OCI-LY3 (cell line): Measurements from ENCODE around the gene LAMA3.

Source experiments
- H2AFZ ChIP-seq: fragments of 200-600, 300-600 bp; shearing (Covaris generic); 2 replicates; pipeline ENCODE4 v1.6.0; 2014; ENCODE audit warnings: antibody characterized with exemption, low read depth, low read length
- H3K27ac ChIP-seq: fragments of 200-600, 300-600 bp; sonication (generic); 2 replicates; pipeline ENCODE4 v1.5.1; 2014; ENCODE audit warnings: mild to moderate bottlenecking, low read length, moderate library complexity, mixed read lengths
- H3K27me3 ChIP-seq: fragments of 200-600, 300-600 bp; sonication (generic); 2 replicates; pipeline ENCODE4 v1.6.1; 2014; ENCODE audit warnings: low read depth, low read length, mixed read lengths
- H3K36me3 ChIP-seq: fragments of 200-600, 300-600 bp; sonication (generic); replicated peaks from 2 replicates; pipeline ENCODE3; 2014; ENCODE audit warnings: low read depth, low read length, mixed read lengths
- H3K4me1 ChIP-seq: fragments of 300-600, 200-600 bp; sonication (generic); 2 replicates; pipeline ENCODE4 v1.6.1; 2014; ENCODE audit warnings: low read length, mixed read lengths
- H3K4me2 ChIP-seq: fragments of 200-600, 300-600 bp; sonication (generic); 2 replicates; pipeline ENCODE4 v1.6.1; 2014; ENCODE audit warnings: low read length, mixed read lengths
- H3K4me3 ChIP-seq: fragments of 300-600, 200-600 bp; sonication (generic); 2 replicates; pipeline ENCODE4 v1.5.1; 2014; ENCODE audit warnings: antibody characterized with exemption, mild to moderate bottlenecking, low read length, moderate library complexity
- H3K79me2 ChIP-seq: fragments of 300-600, 200-600 bp; shearing (Covaris generic); 2 replicates; pipeline ENCODE4 v1.6.1; 2014; ENCODE audit warnings: mild to moderate bottlenecking, low read length, mixed read lengths
- H3K9ac ChIP-seq: fragments of 300-600, 200-600 bp; shearing (Covaris generic); 2 replicates; pipeline ENCODE4 v1.6.0; 2014; ENCODE audit warnings: mild to moderate bottlenecking, low read length, moderate library complexity
- H3K9me3 ChIP-seq: fragments of 200-600, 300-600 bp; shearing (Covaris generic); 2 replicates; pipeline ENCODE4 v1.6.1; 2014; ENCODE audit warnings: low read length, mixed read lengths; ENCODE audit not compliant: insufficient read depth
- H4K20me1 ChIP-seq: fragments of 200-600, 300-600 bp; sonication (generic); 2 replicates; pipeline ENCODE4 v1.6.1; 2016; ENCODE audit warnings: low read length, mixed read lengths; ENCODE audit not compliant: insufficient read depth
- EZH2phosphoT487 ChIP-seq: fragments of 200-600 bp; shearing (Covaris generic); IDR thresholded peaks from 2 replicates; pipeline ENCODE4 v1.6.1; 2018; ENCODE audit warnings: antibody characterized with exemption, mixed run types, low read depth
- TF ChIP-seq, protein P1 (sequence below): fragments of 200-600, 300-600 bp; sonication (generic); IDR thresholded peaks from 2 replicates; pipeline ENCODE4 v1.5.1; 2014; ENCODE audit warnings: antibody characterized with exemption, low read length, low read depth

The LAMA3 gene

DNA sequence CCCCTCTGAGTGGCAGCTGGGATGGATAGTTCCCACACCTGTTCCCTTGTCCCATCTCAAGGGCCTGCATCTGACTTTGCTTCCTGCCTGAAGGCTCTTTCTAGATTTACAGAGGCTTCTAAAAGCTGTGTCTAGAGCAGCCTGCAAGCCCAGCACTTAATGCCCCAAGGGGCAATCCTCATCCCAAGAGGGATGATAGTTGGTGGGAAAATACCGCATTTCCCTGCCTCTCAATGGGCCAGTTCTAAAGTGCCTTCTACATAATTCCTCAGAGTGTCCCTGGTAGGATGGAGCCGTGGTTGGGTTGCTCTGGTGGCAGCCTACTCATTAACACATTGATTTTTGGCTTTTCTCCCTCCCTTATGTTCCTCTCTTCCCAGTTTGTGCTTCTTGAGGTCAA, 29.5 kb downstream of the LAMA3 start:
- TF ChIP-seq, protein P1, sequence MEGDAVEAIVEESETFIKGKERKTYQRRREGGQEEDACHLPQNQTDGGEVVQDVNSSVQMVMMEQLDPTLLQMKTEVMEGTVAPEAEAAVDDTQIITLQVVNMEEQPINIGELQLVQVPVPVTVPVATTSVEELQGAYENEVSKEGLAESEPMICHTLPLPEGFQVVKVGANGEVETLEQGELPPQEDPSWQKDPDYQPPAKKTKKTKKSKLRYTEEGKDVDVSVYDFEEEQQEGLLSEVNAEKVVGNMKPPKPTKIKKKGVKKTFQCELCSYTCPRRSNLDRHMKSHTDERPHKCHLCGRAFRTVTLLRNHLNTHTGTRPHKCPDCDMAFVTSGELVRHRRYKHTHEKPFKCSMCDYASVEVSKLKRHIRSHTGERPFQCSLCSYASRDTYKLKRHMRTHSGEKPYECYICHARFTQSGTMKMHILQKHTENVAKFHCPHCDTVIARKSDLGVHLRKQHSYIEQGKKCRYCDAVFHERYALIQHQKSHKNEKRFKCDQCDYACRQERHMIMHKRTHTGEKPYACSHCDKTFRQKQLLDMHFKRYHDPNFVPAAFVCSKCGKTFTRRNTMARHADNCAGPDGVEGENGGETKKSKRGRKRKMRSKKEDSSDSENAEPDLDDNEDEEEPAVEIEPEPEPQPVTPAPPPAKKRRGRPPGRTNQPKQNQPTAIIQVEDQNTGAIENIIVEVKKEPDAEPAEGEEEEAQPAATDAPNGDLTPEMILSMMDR = no peak
- TF ChIP-seq EZH2phosphoT487 = no peak
- Histone ChIP-seq H3K27ac (no peak overlapping the region), H3K4me3 (no peak overlapping the region), H3K79me2 (no peaks in the 10 kb centered on the region), H3K27me3 (peaks cover 11% of the 10 kb centered on the region), H3K9me3 (no peaks in the 10 kb centered on the region), H2AFZ (no peak overlapping the region), H3K36me3 (no peaks in the 10 kb centered on the region), H3K9ac (no peak overlapping the region), H3K4me2 (no peak overlapping the region), H4K20me1 (no peaks in the 10 kb centered on the region), H3K4me1 (peaks cover 14% of the 10 kb centered on the region)

DNA sequence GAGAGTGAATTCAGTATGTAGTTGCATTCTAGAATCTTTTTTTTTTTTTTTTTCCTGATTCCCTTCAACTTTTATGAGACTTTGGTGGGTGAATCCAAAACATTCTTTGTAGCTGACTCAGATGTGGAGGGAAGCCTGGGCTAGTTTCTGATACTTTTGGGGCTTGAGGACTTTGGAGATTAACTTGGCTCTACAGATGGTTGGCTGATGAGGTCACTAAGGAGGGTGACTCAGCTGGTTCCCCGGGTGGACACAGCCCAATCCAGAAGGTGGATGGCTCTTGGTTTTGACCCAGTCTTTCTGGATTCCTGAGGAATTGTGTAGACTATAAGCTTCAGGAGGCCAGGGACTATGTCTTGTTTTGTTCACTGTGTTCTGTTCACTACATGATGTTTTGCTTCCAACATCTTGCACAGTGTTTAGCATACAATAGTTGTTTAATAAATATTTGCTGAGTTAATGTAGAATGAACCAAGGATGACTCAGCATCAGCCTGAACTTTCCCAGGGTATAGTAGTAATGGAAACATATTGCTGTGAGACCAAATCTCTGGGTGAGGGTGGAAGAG, 30.5 kb downstream of the LAMA3 start:
- no peaks in the 10 kb centered on the region for H3K9me3 ChIP-seq
- peaks cover 14% of the 10 kb centered on the region for H3K4me1 ChIP-seq
- no peak overlapping the region for H3K4me3 ChIP-seq
- no peak overlapping the region for H3K27ac ChIP-seq
- TF ChIP-seq, protein P1 = no peak
- no peaks in the 10 kb centered on the region for H3K79me2 ChIP-seq
- H3K9ac ChIP-seq = no peak overlapping the region
- no peaks in the 10 kb centered on the region for H4K20me1 ChIP-seq
- H3K36me3 ChIP-seq = no peaks in the 10 kb centered on the region
- no peak overlapping the region for H2AFZ ChIP-seq
- peaks cover 15% of the 10 kb centered on the region for H3K27me3 ChIP-seq
- H3K4me2 ChIP-seq = no peak overlapping the region

DNA sequence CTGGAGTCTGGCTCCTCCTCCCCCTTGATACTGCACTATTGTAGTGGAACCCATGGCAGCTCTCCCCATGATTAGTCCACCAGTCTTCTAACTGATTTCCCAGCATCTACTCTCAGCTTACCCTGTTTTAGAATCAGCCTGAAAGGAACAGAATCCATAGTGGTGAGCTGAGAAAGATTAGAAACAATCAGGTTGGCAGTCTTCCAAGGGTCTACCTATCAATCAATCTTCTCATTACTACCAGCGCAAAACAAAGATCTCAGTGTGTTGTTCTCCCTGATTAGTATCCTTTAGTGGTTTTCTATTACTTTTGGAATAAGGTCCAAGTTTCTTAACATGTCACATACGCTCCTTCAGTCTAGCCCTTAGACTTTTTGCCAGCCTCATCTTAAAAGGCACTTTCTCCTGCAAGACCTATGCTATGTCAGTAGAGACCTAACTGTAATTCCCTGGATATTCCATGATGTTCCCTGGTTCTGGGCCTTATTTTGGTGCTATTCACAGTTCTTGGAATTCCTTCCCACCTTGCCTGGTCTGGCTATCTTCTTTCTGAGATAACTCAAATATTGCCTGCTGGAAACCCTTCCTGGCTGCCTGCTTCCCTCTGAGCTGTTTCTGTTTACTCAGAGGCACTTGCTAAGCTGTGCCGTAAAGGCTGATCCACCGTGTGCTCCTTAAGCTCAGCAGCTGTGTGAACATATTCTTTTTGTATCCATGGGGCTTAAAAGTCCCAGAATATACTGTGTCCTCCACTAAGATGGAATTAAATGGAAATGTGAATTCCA, 32.6 kb downstream of the LAMA3 start:
- no peaks in the 10 kb centered on the region for H3K36me3 ChIP-seq
- no peak overlapping the region for H3K4me3 ChIP-seq
- H2AFZ ChIP-seq = no peak overlapping the region
- no peak overlapping the region for H3K9ac ChIP-seq
- no peak overlapping the region for H3K4me2 ChIP-seq
- TF ChIP-seq, protein P1 = no peak
- TF ChIP-seq EZH2phosphoT487 = no peak
- H3K4me1 ChIP-seq = peaks cover 5% of the 10 kb centered on the region
- no peak overlapping the region for H3K27ac ChIP-seq
- no peaks in the 10 kb centered on the region for H4K20me1 ChIP-seq
- H3K9me3 ChIP-seq = no peaks in the 10 kb centered on the region
- no peaks in the 10 kb centered on the region for H3K79me2 ChIP-seq
- H3K27me3 ChIP-seq = peaks cover 17% of the 10 kb centered on the region

DNA sequence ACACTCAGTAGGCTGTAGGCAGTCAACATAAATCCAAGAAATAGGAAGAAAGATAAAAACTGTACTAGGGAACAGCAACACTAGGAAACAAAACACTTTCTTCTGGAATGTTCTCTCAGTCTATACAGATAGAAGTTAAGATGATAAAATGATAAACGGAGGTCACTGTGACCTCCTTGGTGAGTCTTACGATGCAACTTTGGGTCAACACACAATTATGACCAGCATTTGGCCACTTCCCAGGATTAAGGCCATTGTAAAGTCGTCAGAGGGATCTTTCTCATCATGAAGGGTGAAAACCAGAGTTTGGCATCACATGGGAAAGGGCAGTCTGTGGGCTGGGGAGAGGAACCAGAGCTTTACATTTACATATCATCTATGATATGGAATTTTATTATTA, 33.4 kb downstream of the LAMA3 start:
- Histone ChIP-seq H3K27me3 (peaks cover 17% of the 10 kb centered on the region), H3K27ac (no peak overlapping the region)

More for the DNA sequence above, 33.4 kb downstream of the LAMA3 start:
- Histone ChIP-seq H3K79me2 (no peaks in the 10 kb centered on the region), H3K9ac (no peak overlapping the region), H2AFZ (no peak overlapping the region), H3K4me2 (no peak overlapping the region), H3K9me3 (no peaks in the 10 kb centered on the region), H4K20me1 (no peaks in the 10 kb centered on the region), H3K36me3 (no peaks in the 10 kb centered on the region), H3K4me1 (peaks cover 5% of the 10 kb centered on the region), H3K4me3 (no peak overlapping the region)
- no peak for TF ChIP-seq EZH2phosphoT487
- TF ChIP-seq, protein P1 = no peak
